Fibroblast of the conjunctiva (primary cell): ENCODE data around the gene SS18L1.

Source experiments
- DNase-seq: peaks from one replicate; pipeline ENCODE4 v3.0.0-alpha.2; 2010; ENCODE audit warnings: low read depth

SS18L1 gene

DNA sequence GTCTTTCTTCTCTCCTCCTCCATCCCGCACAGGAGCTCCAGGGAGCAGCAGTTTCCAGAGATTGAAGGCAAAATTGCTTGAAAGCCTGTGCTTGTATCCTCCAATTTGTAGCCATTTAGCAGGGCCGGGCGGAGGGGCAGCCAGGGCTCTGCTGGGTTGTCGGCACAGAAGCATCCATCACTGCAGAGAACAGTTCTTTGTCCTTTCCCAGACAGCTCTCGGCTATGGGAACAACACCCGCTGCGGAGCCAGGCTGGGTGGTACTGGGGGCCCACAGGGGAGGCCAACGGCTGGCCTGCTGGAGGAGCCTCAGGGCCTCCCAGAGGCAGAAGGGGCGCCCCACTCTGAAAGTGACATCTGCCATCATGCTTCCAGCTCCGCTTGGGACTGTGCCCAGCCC is 68.7 kb downstream of the SS18L1 start:
- DNase-seq: no peak

DNA sequence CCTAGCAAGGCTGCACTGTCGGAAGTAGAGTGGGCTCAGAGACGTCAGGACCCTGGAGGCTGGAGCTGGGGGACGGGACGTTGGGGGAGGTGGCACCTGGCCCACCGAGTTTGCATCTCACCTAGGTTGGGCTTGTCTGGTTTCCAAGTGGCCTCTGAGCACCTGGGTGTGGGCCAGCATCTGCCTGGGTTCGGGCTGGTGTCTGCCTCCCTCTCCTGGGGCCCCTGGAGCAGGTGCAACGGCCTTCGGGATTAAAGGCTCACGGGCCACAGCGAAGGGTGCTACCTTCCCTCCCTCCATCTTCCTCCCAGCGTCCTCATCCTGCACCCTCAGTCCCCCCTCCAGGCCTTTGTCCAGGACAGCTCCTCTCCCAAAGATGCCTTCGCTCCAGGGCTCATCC is 70.5 kb downstream of the SS18L1 start:
- DNase-seq: no peak

DNA sequence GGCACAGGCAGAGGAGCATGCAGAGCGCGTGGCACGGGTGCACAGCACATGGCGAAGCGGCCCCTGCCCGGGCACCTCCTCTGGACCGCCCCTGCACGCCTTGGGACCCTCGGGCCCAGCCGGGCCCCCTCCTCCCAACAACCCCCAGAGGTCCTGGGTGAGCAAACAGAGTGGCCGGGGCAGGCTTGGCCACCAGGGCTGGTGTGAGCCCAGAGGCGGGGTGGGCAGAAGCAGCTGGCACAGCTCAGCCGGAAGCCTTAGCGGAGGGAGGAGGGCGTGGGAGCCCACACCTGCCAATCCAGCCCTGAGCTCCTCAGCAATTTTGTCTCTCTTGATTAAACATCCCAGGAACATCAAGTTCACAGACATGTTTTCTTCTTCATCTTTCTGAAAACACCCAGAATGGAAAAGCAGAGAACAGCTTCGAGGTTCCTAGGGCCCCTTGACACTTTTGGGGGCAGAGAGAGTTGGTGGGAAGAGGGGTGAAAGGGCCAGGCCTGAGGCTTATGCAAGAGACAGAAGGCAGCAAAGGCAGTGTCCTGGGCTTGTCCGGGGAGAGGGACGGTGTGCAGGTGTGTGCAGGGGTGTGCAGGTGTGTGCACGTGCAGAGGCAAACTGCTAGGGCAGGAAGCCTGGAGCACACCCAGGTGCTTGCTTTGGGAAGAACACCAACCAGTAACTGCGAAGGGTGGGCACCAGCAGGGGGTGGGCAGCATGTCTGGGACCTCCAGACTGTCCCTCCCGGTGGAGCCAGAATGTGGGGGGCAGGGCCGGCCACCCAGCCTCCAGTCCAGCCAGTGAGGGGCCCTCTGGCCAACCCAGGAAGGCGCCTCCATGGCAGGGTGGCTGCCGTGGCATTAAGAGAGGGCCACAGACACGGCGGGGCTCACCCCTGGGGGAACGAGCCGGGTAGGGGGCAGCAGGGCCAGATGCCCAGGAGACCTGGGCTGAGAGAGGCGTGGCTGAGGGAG is 71.7 kb downstream of the SS18L1 start:
- DNase-seq: no peak

DNA sequence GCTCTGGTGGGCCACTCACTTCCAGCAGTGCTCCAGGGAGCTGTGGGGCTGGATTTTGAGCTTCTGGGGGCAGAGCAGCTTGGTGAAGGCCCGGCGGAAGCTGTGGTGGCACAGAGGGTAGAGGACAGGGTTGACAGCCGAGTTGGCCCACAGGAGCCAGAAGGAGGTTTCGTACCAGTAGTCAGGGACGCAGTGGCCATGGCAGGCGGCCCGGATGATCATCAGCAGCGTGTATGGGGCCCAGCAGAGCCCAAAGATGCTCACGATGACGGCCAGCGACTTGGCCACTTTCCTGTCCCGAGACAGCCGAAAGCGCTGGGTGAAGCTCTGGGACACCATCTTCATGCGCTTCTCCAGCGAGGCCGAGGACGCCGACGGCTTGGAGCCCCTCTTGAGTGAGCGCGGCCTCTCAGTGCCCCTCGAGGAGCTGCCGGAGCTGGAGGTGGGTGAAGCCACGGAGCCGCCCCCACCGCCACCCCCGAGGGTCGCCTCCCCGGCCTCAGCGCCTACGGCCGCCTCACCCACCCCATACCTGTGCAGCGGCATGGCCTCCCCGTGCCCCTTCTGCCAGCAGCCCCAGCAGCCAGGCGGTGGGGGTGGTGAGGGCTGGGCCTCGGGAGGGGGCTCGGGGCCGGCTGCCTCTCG is 72.5 kb downstream of the SS18L1 start:
- DNase-seq: no peak

DNA sequence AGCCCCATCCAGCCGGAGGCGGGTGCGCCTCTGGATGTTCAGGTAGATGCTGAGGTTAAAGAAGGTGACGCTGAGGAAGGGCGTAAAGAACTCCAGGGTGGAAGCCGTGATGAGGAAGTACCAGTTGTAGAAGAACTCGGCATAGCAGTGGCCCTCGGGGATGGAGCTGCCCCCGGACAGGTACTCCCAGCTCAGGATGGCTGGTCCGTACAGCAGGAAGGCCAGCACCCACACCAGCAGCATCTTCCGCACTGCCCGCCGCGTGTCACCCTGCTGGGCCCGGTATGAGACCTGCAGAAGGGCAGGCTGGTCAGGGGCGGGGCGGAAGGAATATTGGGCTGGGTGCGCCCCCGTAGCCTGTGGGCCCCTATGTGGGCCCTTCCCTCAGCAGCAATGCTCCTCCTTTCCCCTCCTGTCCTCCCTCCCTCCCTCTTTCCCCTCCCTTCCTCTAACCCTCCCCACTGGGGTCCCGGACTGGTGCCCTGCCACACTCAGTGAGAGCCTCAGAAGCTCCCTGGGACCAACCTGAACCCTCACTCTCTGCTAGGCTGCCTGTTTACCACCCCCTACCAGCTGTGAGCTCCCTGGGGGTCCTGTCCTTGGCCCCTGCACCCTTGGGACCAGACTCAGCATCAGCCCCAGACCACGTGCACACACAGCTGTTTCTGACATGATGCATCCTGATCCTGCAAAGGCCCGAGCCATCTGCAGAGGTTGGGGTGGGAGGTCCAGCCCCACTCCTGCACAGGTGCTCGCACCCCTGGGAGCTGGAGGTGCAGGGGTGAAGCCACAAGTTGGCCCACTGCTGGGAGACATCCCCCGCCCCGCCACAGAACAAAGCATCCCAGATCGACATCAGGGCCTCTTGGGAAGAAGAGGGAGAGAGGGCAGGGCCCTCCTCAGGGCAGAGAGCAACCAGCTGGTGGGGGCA is 73.3 kb downstream of the SS18L1 start:
- no peak for DNase-seq

DNA sequence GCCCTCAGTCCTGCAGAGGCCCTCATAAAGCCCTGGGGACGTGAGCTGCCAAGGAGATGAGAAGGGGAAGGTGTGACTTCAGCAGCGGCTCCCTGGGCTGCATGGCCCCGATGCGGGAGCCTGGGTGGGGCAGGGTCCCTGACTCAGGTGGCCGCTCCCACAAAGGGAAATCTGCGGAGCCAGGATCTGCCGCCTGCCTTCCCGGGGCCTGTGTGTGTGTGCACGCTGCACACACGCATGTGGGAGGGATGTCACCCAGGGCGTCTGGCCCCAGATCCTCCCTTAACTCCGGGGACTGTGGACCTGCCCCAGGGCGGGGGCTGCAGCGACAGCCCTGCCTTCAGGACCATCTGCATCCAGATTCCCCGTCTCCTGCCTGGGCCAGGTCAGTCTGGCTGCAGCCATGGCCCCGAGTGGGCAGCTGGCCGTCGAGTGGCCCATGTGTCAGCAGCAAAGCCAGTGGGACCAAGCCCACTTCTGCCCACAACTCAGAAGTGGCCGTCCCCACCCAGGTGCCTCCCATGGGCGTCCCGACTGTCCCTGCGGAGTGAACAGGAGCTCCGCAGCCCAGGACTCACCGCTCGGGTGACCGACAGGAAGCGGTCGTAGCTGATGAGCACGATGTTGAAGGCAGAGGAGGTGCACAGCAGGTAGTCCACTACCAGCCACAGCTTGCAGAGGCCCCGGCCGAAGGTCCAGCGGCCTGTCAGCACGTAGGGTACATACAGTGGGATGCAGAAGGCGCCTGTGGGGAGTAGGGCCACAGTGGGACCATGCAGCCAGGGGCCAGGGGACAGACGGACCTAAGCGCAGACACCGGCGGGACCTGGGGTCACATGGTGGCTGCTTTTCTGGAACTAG is 74.6 kb downstream of the SS18L1 start:
- no peak for DNase-seq

DNA sequence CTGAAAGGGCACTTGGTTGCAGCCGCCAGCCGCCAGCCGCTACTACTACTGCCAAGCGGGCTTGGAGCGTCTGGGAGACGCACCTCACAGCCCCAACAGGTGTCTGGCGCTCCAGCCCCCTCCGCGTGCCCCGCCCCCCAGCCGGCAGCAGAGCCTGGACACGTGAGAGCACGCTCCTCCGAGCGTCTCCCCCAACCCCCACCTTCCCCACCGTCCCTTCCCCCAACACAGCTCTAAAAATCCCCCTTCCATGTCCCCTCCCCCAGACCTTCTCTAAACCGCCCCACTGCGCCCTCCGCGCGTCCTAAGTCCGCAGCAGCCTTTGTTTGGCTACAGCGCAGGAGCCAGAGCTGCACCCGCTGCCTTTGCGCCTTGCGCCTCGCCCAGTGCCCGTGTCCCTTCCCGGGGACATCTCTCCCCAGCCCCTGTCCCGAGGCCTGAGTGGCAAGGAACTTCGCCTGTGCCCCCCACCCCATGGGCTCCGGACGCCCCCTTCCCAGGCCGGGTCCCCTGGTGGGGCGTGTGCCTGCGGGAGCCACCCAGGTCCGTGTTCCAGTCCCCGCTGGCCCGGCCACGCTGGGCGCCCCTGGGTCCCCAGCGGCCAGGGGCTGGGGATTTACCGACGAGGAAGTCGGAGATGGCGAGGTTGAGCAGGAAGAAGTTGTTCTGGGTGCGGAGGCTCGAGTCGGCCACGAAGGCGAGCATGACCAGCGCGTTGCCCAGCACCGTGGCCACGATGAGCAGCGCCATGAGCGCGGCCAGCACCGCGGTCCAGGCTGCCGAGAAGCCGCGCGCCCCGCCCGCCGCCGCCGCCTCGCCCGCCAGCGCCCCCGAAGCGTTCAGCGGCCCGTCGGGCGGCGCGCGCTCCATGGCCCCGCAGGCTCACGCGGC is 75.8 kb downstream of the SS18L1 start:
- no peak for DNase-seq

DNA sequence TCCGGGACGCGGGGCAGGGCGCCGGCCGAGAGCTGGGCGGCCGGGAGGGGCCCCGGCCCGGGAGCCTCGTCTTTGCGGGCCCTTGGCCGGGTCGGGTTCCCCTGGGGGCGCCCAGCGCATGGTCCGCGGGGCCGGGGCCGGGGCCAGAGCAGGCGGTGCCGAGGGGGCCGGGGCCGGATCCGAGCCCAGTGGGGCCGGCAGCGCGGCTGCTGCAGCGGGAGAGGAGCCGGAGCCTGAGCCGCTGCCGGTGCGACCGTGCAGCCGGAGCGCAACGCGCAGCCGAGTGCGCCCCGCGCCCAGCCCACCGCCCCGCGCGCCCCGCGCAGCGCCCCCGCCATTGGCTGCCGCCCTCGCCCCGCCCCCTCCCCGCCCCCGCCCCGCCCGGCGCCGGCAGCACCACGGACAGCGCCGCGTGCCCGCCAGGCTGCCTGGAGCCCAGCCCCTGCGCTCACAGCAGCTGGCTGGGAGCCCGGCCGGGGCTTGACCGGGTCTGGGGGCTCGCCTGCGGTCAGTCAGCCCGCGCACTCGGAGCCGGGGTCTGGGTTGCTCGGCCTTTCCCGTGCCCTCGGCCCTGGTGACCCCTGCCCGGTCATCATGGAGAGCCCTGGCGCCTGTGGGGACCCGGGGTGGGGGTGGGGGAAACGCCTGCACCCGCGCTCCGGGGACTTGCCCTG is 76.6 kb downstream of the SS18L1 start, which contains the start of gene HRH3:
Gene HRH3, minus strand, starts transcription at position 287 of the 674 bp plus-strand sequence. CDS start 308 bp downstream, outside the sequence.
- no peak for DNase-seq

DNA sequence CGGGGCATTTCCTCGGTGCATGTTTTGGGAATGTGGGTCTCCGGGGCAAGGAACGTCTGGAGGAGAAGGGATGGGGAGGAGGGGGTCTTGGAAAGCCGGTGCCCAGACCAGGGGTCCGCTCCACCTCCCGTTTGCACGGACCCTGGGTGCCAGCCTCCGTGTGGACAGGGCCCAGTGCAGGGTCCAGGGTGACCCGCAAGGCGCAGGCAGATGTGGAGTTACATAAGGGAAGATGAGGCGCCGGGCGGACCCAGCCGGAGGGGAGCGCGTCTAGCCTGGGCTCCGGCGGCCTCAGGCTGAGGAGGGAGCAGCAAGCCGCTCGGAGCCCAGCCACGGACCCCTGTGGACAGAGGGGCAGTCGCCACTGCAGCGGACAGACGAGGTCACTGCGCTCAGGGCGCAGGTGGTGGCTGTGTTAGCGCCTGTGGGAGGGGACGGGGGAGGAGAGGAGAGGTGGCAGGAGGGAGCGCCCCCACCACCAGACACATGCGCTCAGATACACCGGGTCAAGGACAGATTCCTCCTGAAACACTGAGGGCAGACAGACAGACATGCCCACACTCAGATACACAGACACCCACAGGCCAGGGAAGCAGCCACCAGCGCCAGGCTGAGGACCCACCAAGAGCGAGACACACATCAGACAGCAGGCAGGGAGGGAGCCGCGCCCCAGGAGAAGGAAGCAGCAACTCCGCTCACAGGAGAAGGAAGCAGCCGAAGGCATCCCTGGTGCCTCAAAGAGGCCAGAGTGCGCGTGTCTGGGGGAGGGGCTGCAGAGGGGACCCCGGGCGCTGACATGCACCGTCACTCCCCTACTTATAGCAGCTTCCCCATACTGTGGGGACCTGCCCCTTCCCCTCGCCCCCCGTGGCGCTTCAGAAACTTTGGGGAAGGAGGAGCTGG is 77.3 kb downstream of the SS18L1 start:
- no peak for DNase-seq

DNA sequence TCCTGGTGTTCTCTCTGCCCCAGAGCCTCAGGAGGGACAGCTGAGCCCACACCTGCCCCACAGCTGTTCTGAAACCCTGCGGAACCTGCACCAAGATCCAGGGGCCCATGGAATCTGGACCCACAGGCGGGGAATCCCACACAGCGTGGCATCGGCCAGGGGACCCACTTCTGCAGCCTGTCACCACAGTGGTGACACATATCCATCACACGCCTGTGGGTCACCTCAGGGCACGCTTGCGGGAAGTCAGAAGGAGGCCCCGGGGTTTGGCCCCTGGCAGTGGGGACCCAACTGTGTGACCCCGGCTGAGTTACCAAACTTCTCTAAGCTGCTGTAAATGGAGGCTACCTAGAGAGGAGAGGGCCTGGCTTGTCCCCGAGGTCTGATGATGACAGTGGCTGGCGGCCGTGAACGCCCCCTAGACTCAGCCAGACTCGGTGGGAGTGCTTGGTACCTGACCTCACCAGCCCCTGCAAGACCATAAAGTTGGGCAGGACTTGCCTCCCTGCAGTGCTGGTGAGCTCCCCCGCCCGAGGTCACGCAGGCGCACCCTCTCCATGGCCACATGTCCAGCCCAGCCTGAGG is 78.8 kb downstream of the SS18L1 start:
- DNase-seq: no peak

DNA sequence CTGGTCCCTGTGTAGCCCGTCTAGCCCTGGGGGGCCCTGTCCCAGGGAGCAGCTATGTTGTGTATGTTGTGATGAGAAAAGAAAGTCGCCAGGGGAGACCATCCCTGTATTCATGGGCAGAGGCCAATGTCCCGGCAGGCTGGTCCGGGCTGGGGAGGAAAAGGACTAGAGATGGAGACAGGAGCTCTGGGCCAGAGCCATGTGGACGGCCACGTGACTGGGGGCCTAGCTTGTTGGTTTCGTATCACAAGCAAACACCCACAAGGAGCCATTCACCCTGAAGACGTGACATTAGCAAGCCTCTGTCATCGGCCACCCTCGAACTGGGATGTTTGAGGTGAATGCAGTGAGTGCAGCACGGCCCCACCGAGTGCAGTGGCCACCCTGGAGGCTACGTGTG is 79.4 kb downstream of the SS18L1 start:
- no peak for DNase-seq

DNA sequence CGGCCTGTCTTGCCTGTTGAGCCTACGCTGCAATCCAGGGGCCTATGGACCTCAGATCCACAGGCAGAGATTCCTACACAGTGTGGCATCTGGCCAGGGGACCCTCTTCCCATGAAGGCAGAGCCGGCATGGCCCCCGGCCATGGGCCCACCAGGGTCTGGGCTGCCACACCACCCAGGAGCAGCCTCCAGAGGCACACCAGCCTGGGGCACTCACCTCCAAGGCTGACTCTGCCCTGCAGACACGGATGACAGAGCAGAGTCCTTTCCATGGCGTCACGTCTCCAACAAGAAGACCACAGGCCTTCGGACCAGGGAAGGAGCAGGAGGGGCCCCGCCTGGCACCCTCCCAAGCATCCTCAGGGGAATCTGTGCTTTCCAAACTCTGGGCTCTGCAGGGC is 80.0 kb downstream of the SS18L1 start:
- no peak for DNase-seq

DNA sequence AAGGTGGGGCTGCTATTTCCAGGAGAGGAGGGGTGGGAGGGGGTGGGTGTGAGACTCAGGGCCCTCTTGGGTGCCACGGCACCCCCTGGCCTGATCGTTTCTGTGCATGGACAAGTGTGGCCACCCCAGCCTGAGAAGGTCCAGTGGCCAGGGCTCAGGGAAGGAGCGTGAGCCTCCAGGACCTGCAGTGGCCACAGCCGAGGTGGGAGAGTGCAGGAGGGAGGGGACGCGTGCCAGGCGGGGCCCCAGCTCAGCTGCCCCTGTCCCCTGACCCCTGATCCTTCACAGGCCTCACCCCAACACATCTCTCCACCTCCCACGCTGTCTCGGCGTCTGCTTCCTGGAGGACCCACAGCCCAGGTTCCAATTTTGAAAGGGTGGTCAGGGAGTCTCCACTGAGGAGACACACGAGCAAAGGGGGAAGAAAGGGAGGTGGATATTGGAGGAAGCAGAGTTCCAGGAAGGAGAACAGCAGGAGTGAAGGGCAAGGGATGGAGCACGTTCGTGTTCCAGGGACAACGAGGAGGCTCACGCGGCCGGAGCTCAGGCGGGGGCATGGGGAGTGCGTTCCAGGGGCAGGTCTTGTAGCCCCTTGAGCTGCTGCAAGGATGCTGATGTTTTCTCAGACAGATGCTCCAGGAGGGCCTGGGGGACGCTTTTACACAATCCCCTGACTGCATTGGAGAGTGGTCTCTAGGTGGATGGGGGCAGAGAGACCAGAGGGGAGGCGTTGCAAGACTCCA is 80.7 kb downstream of the SS18L1 start:
- DNase-seq: no peak

DNA sequence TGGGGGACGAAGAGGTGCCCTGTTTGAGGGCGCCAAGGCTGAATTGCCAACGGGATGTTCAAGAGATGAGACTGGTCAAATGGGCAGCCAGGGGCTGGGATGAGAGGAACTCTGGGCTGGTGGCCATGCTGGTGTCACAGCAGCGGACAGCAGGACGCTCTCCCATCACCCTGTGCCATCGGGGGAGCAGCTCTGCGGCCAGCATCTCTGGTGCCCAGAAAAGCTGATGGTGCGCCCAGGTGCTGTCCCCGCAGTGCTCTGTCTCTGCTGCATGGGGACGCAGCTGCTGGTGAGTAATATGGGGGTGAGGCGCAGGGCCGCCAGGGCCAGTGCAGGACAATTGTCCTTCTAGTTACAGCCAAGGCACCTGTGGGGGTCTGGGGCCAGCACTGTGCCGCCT is 81.5 kb downstream of the SS18L1 start:
- DNase-seq: no peak

DNA sequence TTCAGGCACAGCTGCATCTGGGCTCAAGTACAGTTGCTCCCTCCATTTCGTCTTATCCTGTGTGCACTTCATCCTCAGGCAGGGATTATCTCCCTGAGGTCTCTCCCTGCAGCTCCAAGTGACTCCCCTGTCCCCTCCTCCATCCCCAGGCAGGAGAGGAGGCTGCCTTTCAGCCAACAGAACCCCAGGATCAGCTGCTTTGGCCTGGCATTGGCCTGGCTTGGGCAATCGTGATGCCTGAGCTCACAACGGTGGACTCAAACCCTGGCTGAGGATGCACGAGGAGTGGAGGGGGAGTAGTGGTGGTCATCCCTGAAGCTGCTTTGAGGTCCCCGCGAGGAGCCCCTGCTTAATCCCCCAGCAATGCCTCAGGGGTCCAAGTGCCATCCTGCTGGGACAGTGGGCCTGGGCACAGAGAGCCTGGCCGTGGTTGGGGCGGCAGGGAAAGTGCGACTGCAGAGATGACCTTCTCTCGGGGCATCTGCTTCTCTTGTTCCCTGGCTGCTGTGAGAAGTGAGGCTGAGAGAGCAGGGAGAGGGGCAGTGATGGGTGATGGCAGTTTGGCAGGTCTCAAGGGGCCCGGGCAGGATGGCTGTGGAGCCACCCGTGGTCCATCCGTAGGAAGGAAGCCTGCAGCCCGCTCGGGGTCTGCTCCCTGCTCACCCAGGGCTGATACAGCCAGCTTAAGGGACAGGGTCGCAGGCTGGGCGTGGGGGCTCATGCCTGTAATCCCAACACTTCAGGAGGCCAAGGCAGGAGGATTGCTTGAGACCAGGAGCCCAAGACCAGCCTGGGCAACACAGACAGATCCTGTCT is 82.5 kb downstream of the SS18L1 start:
- DNase-seq: no peak
